HS-5 (cell line): ENCODE data around the gene DLX1.
"Not testable (repeated sequence)": the region's sequence is repeated elsewhere in the genome, so short reads cannot be mapped to it uniquely, and the experiment has no call there.

ENCODE experiments used
- DNase-seq: peaks from one replicate; pipeline ENCODE4 v3.0.0-alpha.2; 2012; ENCODE audit warnings: low read depth

DLX1 gene

DNA sequence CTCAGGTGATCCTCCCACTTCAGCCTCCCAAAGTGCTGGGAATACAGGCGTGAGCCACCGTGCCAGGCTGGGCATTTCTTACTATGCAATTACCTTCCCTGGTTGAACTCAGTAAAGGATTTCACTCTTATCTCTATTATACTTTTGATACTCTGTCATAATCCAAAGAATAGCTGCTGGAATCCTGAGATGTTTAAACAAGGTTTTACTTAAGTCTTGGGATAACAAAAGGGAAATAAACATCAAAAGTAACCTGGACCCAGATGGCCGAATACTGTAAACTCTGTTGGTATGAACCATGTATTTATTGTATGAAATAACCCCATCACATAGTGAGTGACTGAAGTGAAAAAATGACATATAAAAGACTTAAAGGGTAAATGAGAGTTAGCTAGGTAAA, 29.3 kb downstream of the DLX1 start:
- DNase-seq: no peak

DNA sequence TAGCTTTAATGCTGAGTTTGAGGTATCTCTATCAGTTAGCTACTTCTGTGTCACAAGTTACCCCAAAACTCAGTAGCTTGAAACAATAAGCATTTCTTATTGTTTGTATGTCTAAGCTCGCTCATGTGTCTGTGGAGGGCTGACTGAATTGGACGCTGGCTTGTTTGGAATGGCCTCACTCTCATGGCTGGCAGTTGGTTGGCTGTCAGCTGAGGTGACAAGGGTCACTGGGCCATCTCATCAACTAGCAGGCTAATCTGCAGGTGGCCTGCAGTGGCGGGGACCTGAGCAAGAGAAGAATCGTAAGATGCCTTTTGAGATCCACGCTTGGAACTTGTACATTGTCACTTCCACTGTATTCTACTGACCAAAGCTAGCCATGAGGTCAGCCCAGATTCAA, 30.8 kb downstream of the DLX1 start:
- no peak for DNase-seq

DNA sequence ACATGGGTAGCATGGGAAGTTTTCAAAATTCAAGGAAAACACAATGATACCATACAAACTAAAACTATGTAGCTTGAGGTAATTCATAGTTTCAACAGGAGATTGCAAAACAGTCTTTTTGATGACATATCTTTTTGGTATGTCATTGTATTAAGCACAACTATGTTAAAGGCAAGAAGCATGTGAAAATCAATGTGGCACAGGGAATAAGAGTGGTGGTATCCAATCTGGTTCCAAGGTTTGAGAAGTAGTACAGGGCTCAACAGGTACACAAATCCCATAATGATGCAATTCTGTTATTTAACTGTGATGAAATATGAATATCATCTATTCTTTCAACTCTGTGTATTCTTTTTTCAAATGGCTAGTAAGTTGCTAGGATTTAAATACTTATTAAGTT, 33.8 kb downstream of the DLX1 start:
- no peak for DNase-seq

DNA sequence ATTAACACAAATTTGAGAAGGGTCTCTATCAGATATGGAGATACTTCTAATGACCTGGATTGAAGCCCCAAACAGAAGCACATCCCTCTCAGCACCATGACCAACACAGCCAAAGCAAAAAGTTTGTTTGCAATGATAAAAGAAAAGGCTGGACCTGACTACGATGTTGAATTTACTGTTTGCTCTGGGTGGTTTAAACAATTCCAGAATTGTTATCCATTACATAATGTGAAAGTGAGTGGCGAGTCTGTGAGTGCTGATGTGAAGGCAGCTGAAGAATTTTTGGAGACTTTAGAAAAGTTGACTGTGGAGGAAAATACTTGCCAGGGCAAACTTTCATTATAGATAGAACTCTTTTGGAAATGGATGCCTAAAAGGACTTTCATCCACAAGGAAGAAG, 34.8 kb downstream of the DLX1 start:
- no peak for DNase-seq

DNA sequence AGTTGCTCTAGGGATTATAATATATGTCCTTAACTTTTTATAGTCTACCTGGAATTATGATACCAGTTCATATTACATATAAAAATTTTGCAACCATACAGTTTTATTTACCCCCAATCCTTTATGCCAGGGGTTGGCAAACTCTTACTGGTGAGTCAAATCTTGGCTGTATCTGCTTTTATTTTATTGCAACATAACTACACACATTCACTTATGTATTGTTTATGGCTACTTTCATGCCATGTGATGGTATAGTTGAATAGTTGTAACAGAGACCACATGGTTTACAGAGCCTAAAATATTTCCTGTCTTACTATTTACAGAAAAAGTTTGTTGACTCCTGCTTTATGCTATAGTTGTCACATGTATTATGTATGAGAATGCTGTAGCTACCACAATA, 43.2 kb downstream of the DLX1 start:
- DNase-seq: no peak

DNA sequence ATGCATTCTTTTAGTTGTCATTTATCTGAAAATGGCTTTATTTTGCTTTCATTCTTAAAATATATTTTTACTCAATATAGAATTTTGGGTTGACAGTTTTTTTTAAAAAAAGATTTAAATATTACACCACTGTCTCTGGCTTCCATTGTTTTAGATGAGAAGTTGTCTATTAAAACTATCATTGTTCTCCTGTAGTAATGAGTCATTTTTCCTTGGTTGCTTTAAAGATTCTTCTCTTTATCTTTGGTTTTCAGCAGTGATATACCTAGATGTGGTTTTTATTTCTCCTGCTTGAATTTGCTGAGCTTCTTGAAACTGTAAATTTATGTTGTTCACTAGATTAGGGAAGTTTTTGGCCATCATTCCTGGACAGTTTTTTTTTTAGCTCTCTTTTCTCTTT, 44.1 kb downstream of the DLX1 start:
- no peak for DNase-seq

DNA sequence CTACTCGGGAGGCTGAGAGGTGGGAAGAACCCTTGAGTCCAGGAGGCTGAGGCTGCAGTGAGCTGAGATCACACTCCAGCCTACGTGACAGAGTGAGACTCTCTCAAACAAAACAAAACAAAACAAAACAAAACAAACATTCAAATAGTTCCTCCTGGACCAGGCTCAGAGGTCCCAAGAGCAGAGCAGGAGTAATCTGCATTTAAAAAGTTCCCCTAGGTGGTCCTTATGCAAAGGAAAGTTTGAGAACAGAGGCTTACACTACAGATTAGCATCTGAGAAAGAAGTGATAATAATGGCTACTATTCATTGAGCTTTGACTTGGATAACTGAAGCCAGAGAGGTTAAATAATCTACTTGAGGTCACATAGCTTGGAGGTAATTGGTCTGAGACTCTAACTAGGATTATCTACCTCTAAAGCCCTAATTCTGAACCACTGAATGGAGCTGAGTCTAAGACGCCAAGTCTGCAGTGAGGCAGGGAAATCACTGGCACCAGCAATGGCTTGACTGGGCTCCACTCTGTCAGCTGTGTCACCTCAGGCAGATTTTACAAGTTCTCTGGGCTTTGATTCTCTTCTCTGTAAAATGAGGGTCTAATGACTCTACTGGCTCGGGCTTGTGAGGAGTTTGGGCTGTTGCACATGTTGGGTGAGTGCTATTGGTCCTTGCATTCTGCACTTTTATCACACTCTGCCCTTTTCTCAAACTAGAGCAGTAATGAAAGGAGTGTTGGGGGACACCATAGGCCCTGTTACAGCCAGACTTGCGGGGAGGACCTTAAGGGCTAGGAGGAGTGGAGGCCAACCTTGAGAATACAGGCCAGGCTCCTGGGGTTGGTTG, 46.6 kb downstream of the DLX1 start:
- no peak for DNase-seq

DNA sequence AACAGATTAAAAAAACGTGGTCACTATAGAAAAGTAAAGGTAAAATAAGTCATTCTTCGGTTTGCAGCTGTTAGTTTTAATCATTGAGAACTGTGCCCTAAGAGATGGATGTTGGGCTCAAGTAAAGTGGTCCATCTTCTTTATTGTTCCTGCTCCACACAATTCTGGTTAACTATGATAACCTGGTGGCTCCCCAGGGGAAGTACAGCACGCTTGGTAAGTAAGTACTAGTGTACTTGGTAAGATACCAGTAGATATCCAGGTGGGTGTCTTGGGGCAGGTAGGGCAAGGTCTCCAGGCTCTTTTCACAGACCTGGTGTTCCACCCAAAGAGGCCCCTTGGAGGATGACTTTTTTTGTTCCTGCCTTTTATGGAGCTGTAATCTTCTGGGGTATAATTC, 49.0 kb downstream of the DLX1 start:
- no peak for DNase-seq

DNA sequence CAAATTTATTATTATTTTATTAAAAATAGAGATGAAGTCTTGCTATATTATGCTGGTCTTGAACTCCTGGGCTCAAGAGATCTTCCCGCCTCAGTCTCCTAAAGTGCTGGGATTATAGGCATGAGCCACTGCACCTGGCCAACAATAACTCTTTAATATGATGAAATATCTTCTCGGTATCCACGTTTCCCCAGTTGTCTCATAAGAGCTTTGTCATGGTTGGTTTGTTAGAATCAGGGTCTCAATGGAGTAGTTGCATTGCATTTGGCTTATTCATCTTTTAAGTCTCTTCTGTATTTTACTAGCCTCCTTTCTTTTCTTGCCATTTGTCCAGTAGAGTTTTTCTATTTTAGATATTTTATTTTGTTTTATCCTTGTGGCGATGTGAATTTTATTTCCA, 50.1 kb downstream of the DLX1 start:
- DNase-seq: no peak

DNA sequence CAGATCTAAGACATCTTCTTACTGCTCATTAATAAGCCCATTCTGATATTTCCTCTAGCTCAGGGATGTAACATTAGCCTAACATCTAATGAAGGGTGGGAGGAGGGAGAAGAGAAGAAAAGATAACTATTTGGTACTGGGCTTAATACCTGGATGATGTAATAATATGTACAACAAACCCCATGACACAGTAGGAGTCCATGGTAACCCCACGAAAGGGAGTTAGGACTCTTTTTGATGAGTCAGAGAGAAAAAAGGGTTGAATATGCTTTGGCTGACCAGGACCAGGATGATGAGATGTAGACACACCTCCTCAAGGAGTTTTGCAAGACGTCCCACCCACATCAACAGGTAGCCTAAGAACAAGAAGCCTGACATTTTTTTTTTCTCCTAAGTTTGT, 51.8 kb downstream of the DLX1 start:
- DNase-seq: no peak

DNA sequence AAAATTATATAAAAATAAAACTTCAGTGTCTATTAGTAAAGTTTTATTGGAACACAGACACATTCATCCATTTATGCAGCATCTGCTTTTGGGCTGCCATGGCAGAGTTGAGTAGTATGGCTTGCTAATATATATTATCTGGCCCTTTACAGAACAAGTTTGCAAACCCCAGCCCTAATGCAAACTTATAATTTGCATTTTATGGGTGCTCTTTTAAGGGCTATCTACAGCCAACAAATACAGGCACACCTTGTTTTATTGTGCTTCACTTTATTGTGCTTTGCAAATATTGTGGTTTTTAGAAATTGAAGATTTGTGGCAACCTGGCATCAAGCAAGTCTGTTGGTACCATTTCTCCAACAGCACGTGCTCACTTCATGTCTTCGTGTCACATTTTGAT, 52.6 kb downstream of the DLX1 start:
- DNase-seq: no peak

DNA sequence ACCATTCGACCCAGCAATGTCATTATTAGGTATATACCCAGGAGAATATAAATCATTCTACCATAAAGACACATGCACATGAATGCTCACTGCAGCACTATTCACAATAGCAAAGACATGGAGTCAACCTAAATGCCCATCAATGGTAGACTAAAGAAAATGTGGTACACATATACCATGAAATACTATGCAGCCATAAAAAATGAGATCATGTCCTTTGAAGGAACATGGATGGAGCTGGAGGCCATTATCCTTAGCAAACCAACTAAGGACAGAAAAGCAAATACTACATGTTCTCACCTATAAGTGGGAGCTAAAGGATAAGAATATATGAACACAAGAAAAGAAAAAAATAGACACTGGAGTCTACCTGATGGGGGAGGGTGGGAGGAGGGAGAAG, 53.4 kb downstream of the DLX1 start:
- DNase-seq: not testable (repeated sequence)
